HTERT RPE-1 (cell line): Measurements from ENCODE around the gene SIAH1.
"Not testable (repeated sequence)": the region's sequence is repeated elsewhere in the genome, so short reads cannot be mapped to it uniquely, and the experiment has no call there.

Experiments used
- in situ Hi-C: fragments of 300-500 bp; cut with MboI; formaldehyde crosslinking; loops from 4 replicates; pipeline ENCODE4 v1.14.3; 2020; ENCODE audit warnings: low sequenced_read_pairs

Gene SIAH1

GRCh38 chr16:48385253-48386150 is at the start of gene SIAH1:
SIAH1 (minus strand) TSS chr16:48385413; CDS start chr16:48362428, 22,985 bp downstream.
- in situ Hi-C loops: no loop called here

- in situ Hi-C loops: no loop called here
Observed at GRCh38 chr16:48434653-48435317, 49.6 kb upstream of the SIAH1 start.

GRCh38 chr16:48433850-48434530 is 48.8 kb upstream of the SIAH1 start:
- in situ Hi-C loops: no loop called here

GRCh38 chr16:48433116-48433849 is 48.1 kb upstream of the SIAH1 start:
- in situ Hi-C loops: no loop called here

GRCh38 chr16:48432136-48432535 is 46.9 kb upstream of the SIAH1 start:
- in situ Hi-C loops: no loop called here

- in situ Hi-C loops: no loop called here
Observed at GRCh38 chr16:48430890-48431289, 45.7 kb upstream of the SIAH1 start.

GRCh38 chr16:48426244-48427141 is 41.3 kb upstream of the SIAH1 start:
- in situ Hi-C loops: no loop called here

- in situ Hi-C loops: no loop called here
Observed at GRCh38 chr16:48422537-48422936, 37.3 kb upstream of the SIAH1 start.

GRCh38 chr16:48421741-48422140 is 36.5 kb upstream of the SIAH1 start:
- in situ Hi-C loops: no loop called here

GRCh38 chr16:48420437-48420836 is 35.2 kb upstream of the SIAH1 start:
- in situ Hi-C loops: no loop called here

GRCh38 chr16:48416617-48417016 is 31.4 kb upstream of the SIAH1 start:
- in situ Hi-C loops: not testable (repeated sequence)

- in situ Hi-C loops: no loop called here
Observed at GRCh38 chr16:48413272-48413671, 28.1 kb upstream of the SIAH1 start.

- in situ Hi-C loops: no loop called here
Observed at GRCh38 chr16:48409839-48410632, 24.8 kb upstream of the SIAH1 start.

GRCh38 chr16:48408688-48409087 is 23.5 kb upstream of the SIAH1 start:
- in situ Hi-C loops: no loop called here

GRCh38 chr16:48405907-48406306 is 20.7 kb upstream of the SIAH1 start:
- in situ Hi-C loops: no loop called here

- in situ Hi-C loops: no loop called here
Observed at GRCh38 chr16:48405153-48405552, 19.9 kb upstream of the SIAH1 start.

- in situ Hi-C loops: not testable (repeated sequence)
Observed at GRCh38 chr16:48402547-48402946, 17.3 kb upstream of the SIAH1 start.

GRCh38 chr16:48395375-48395774 is 10.2 kb upstream of the SIAH1 start:
- in situ Hi-C loops: no loop called here

- in situ Hi-C loops: no loop called here
Observed at GRCh38 chr16:48394355-48394703, 9.1 kb upstream of the SIAH1 start.
